ENCODE measurements around the gene ARHGAP25. TPM values are rescaled to one million over a fixed set of nuclear protein-coding genes. Genes with fewer than 3 reads are reported as not detected.
A peak's percentile ranks its signal among the peaks of the same experiment; 100 is the strongest.

Gene ARHGAP25
- total RNA-seq, 6 donors from 2014 or later, result 13.2 to 36.1 (median 26.3) TPM

DNA sequence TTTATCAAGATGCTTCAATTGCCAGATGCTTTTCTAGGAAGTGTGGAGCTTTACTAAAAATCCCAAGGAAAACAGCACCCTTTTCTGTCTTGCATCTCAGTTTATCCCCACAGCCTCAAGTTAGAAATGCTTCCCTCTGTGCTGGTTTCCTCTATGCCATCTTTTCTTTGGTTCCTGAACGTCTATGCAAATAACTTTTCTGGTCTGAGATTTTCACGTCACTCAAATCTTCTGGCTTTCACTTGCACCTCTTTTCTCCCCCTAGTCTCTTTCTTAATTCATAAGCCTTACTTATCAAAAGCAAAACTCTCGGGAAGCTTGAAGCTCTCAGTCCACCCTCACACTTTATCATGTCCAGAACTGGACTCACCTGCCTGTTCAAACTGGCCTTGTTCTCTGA, 33.9 kb downstream of the ARHGAP25 start:
- H3K4me3 ChIP-seq, result no peak overlapping the region
- no peaks in the 10 kb centered on the region for H3K9me3 ChIP-seq
- peak overlapping the region; percentile 74 to 87 (median 81) for H3K27ac ChIP-seq
- H3K4me1 ChIP-seq, result peaks cover 87 to 96% (median 91%) of the 10 kb centered on the region in 4 donors
- ATAC-seq (ENCODE audit: low FRiP score in 2 of 2) (no peak), DNase-seq (no peak)
- TF ChIP-seq EP300 (IDR thresholded peaks at IDR 0.05) (no peak), POLR2AphosphoS5 (IDR thresholded peaks at IDR 0.05) (no peak), POLR2A (IDR thresholded peaks at IDR 0.05) (no peak)
- TF ChIP-seq, protein P1, sequence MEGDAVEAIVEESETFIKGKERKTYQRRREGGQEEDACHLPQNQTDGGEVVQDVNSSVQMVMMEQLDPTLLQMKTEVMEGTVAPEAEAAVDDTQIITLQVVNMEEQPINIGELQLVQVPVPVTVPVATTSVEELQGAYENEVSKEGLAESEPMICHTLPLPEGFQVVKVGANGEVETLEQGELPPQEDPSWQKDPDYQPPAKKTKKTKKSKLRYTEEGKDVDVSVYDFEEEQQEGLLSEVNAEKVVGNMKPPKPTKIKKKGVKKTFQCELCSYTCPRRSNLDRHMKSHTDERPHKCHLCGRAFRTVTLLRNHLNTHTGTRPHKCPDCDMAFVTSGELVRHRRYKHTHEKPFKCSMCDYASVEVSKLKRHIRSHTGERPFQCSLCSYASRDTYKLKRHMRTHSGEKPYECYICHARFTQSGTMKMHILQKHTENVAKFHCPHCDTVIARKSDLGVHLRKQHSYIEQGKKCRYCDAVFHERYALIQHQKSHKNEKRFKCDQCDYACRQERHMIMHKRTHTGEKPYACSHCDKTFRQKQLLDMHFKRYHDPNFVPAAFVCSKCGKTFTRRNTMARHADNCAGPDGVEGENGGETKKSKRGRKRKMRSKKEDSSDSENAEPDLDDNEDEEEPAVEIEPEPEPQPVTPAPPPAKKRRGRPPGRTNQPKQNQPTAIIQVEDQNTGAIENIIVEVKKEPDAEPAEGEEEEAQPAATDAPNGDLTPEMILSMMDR (IDR thresholded peaks at IDR 0.05), result no peak
- H3K36me3 ChIP-seq, result no peaks in the 10 kb centered on the region
- 83% methylated on average over 3 of the region's 3 CpGs for WGBS, 2 donors
- H3K27me3 ChIP-seq, result no peaks in the 10 kb centered on the region

DNA sequence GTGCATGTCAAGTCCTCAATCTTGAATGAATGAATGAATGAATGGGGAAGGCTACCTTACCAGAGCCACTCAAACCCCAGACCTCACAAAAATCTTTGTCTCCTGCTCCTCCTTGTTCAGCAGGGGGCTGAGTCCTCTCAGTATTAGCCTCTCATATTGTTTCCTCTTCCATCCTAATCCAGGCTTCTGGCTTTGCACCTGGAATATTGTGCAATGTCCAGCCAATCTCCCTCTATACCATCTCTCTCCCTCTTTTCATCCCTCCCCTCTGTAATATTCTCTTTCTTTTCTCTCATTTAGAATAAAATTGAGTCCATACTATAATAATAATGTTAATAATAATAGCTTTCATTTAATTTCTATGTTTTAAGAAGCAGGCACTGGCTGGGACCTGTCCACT, 34.3 kb downstream of the ARHGAP25 start:
- TF ChIP-seq EP300 (IDR thresholded peaks at IDR 0.05) (no peak), POLR2A (IDR thresholded peaks at IDR 0.05) (no peak), POLR2AphosphoS5 (IDR thresholded peaks at IDR 0.05) (no peak)
- TF ChIP-seq, protein P1 (IDR thresholded peaks at IDR 0.05), result no peak

DNA sequence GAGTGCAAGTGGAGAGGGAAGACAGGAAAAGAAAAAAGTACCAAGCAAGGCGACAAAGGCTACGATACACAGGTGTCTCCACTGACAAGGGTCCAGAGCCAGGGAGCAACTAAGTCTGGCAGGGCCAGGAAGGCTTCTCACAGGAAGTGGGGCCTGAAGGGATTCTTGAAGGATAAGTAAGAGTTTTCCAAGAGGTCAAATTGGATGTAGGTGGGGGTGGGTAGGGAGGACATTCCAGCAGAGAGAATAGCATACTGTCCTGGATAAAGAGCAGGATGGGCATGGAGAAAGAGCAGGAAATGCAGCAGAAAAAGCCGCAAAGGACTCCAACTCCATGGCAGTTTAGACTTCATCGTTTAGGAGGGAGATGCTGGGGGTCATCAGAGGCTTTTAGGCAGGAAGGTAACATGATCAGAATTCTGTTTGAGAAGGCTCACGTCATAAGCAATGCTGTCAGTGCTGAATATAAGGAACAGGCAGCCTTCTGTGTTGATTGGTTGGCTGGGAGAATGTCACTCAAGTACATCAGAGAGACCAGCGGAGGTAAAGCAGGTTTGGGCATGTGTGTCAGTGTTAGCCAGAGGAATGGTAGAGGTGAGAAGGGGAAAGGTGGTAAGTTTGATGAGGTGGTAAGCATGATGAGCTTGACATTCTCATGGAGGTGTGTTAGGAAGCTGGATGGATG, 35.1 kb downstream of the ARHGAP25 start:
- H3K9me3 ChIP-seq, result no peaks in the 10 kb centered on the region
- no peak for DNase-seq
- no peak overlapping the region for H3K4me3 ChIP-seq
- peaks cover 87 to 95% (median 90%) of the 10 kb centered on the region in 4 donors for H3K4me1 ChIP-seq
- peak overlapping the region; percentile 66 to 87 (median 86) for H3K27ac ChIP-seq
- H3K27me3 ChIP-seq, result no peaks in the 10 kb centered on the region
- no peak for ATAC-seq (ENCODE audit: low FRiP score in 2 of 2)
- H3K36me3 ChIP-seq, result no peaks in the 10 kb centered on the region
- TF ChIP-seq, protein P1 (IDR thresholded peaks at IDR 0.05), result no peak
- TF ChIP-seq POLR2AphosphoS5 (IDR thresholded peaks at IDR 0.05) (no peak), EP300 (IDR thresholded peaks at IDR 0.05) (no peak), POLR2A (IDR thresholded peaks at IDR 0.05) (no peak)
- WGBS, 2 donors, result 72 to 77% methylated on average over 6 of the region's 6 CpGs

More for the DNA sequence above, 34.3 kb downstream of the ARHGAP25 start:
- Histone ChIP-seq H3K4me3 (no peak overlapping the region), H3K9me3 (no peaks in the 10 kb centered on the region), H3K27me3 (no peaks in the 10 kb centered on the region), H3K4me1 (peaks cover 89 to 95% (median 92%) of the 10 kb centered on the region in 4 donors), H3K27ac (peak overlapping the region; percentile 58 to 87 (median 76)), H3K36me3 (no peaks in the 10 kb centered on the region)
- DNase-seq (no peak), ATAC-seq (ENCODE audit: low FRiP score in 2 of 2) (no peak)

DNA sequence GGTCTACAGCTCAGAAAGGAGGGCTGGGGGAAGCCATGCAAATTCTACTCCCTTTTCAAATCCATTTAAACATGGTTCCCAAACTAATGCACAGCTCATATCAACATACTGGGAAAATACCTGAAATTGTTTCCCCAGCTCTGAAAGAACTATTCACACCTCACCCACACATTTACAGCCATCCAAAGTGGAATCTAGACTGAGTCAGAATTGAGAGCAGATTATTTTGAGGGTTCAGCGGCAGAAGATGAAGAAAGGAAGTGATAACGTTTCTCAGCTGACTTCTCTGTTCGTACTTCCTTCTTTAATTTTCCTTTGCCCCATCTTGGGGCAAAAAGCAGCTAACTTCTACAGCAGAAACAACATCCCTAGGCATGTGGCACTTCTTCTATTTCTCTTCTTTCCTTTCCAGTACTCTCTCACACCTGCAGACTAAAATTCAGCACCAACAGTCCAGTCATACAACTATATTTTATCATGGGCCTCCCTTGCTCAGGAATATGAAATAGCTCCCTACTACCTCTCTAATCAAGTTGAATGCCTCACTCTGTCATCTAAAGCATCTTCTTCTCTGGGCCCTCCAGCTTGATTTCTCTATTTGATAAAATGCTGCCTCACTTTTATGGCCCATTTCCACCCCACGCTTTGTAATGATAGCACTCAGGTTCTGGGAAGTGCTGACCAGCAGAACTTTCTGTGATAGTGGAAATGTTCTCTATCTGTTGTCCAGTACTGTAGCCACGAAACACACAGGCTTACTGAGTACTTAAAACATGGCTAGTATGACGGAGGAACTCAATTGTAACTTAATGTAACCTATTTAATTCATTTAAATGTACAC, 35.9 kb downstream of the ARHGAP25 start:
- 52 to 63% methylated on average over 6 of the region's 6 CpGs for WGBS, 2 donors
- Histone ChIP-seq H3K27me3 (no peaks in the 10 kb centered on the region), H3K36me3 (no peaks in the 10 kb centered on the region), H3K9me3 (no peaks in the 10 kb centered on the region), H3K27ac (peak overlapping the region; percentile 66 to 87 (median 86)), H3K4me3 (no peak overlapping the region), H3K4me1 (peaks cover 82 to 95% (median 85%) of the 10 kb centered on the region in 4 donors)
- DNase-seq (no peak), ATAC-seq (ENCODE audit: low FRiP score in 2 of 2) (no peak)
- TF ChIP-seq EP300 (IDR thresholded peaks at IDR 0.05), result no peak
- TF ChIP-seq, protein P1 (IDR thresholded peaks at IDR 0.05), result no peak
- TF ChIP-seq POLR2AphosphoS5 (IDR thresholded peaks at IDR 0.05), result no peak
- TF ChIP-seq POLR2A (IDR thresholded peaks at IDR 0.05), result no peak

Data from upper lobe of left lung (tissue), 6 donors.